WTC11 (cell line): Measurements from ENCODE around the gene FKBP1A. TPM values are rescaled to one million over a fixed set of nuclear protein-coding genes. Genes with fewer than 3 reads are reported as not detected.
A peak's percentile ranks its signal among the peaks of the same experiment; 100 is the strongest.

Experiments
- ATAC-seq: fragments of 200-7000 bp; cut with Tn5 transposase; 2 replicates; pipeline ENCODE4 v1.10.0; 2021; ENCODE audit warnings: mild to moderate bottlenecking, moderate library complexity
- CTCF ChIA-PET: fragments of 300-600 bp; sonication (Branson Sonifier 250); formaldehyde crosslinking; loops from one replicate; lab custom pipeline; 2021; ENCODE audit warnings: antibody characterized with exemption; lab: Charles Lee
- POLR2A ChIA-PET: fragments of 350-600 bp; sonication (Branson Sonifier 250); formaldehyde crosslinking; loops from one replicate; lab custom pipeline; 2021; ENCODE audit warnings: antibody characterized with exemption; lab: Charles Lee
- DNase-seq: peaks from one replicate; pipeline ENCODE4 v3.0.0; 2021; ENCODE audit warnings: low spot score
- H3K27ac Mint-ChIP-seq: 2 replicates; pipeline ENCODE4 v1.8.0; 2021; ENCODE audit warnings: mixed read lengths
- H3K27me3 Mint-ChIP-seq: 2 replicates; pipeline ENCODE4 v1.8.0; 2021; ENCODE audit warnings: low read depth, mild to moderate bottlenecking, moderate library complexity, mixed read lengths
- H3K36me3 Mint-ChIP-seq: 2 replicates; pipeline ENCODE4 v1.8.0; 2021; ENCODE audit warnings: mixed read lengths
- H3K4me1 Mint-ChIP-seq: 2 replicates; pipeline ENCODE4 v1.8.0; 2022; ENCODE audit warnings: mixed read lengths
- H3K4me3 Mint-ChIP-seq: 2 replicates; pipeline ENCODE4 v1.8.0; 2021; ENCODE audit warnings: mild to moderate bottlenecking, moderate library complexity, mixed read lengths
- H3K9me3 Mint-ChIP-seq: 2 replicates; pipeline ENCODE4 v1.8.0; 2021; ENCODE audit warnings: mixed read lengths
- CREB1 ChIP-seq: sonication (generic); formaldehyde crosslinking; IDR thresholded peaks from 2 replicates; pipeline ENCODE4 v1.8.0; 2023; ENCODE audit warnings: mild to moderate bottlenecking, missing genetic modification reagents
- IRF2 ChIP-seq: sonication (generic); formaldehyde crosslinking; IDR thresholded peaks from 2 replicates; pipeline ENCODE4 v1.8.0; 2022; ENCODE audit warnings: low read depth, missing genetic modification reagents, borderline replicate concordance
- NFATC4 ChIP-seq: fragments of 250-450 bp; sonication (Bioruptor Pico); IDR thresholded peaks from 2 replicates; pipeline ENCODE4 v1.9.0; 2021; ENCODE audit warnings: mild to moderate bottlenecking
- NFE2L1 ChIP-seq: sonication (generic); formaldehyde crosslinking; IDR thresholded peaks from 2 replicates; pipeline ENCODE4 v1.8.1; 2023; ENCODE audit warnings: missing genetic modification reagents
- SMAD4 ChIP-seq: sonication (generic); formaldehyde crosslinking; IDR thresholded peaks from 2 replicates; pipeline ENCODE4 v1.8.0; 2022; ENCODE audit warnings: mild to moderate bottlenecking, missing genetic modification reagents
- SP1 ChIP-seq: sonication (generic); formaldehyde crosslinking; conservative IDR thresholded peaks from 2 replicates; pipeline ENCODE4 v1.8.1; 2022; ENCODE audit warnings: missing genetic modification reagents
- ZNF423 ChIP-seq: fragments of 250-450 bp; sonication (Bioruptor Pico); IDR thresholded peaks from 2 replicates; pipeline ENCODE4 v2.1.2; 2022; ENCODE audit warnings: mild to moderate bottlenecking, moderate library complexity
- ZNF671 ChIP-seq: fragments of 250-450 bp; sonication (Bioruptor Pico); IDR thresholded peaks from 2 replicates; pipeline ENCODE4 v1.8.0; 2021; ENCODE audit warnings: mild to moderate bottlenecking
- total RNA-seq: library from RNA; stranded (reverse); gene quantifications from 3 replicates; pipeline ENCODE4 v1.2.3, GENCODE V29; 2021
- TF ChIP-seq, protein P1 (sequence below): sonication (generic); formaldehyde crosslinking; IDR thresholded peaks from 2 replicates; pipeline ENCODE4 v1.8.0; 2023; ENCODE audit warnings: mild to moderate bottlenecking, missing genetic modification reagents
- TF ChIP-seq, protein P2 (sequence below): sonication (generic); formaldehyde crosslinking; IDR thresholded peaks from 2 replicates; pipeline ENCODE4 v1.8.1; 2023; ENCODE audit warnings: mild to moderate bottlenecking, missing genetic modification reagents
- TF ChIP-seq, protein P3 (sequence below): sonication (generic); formaldehyde crosslinking; IDR thresholded peaks from 2 replicates; pipeline ENCODE4 v1.8.1; 2023; ENCODE audit warnings: mild to moderate bottlenecking, missing genetic modification reagents
- TF ChIP-seq, protein P4 (sequence below): sonication (generic); formaldehyde crosslinking; conservative IDR thresholded peaks from 2 replicates; pipeline ENCODE4 v1.8.1; 2023; ENCODE audit warnings: mild to moderate bottlenecking, low read depth, missing genetic modification reagents, moderate library complexity
- TF ChIP-seq, protein P5 (sequence below): sonication (generic); formaldehyde crosslinking; IDR thresholded peaks from 2 replicates; pipeline ENCODE4 v1.8.1; 2023; ENCODE audit warnings: mild to moderate bottlenecking, missing genetic modification reagents, borderline replicate concordance
- TF ChIP-seq, protein P6 (sequence below): sonication (generic); formaldehyde crosslinking; IDR thresholded peaks from 2 replicates; pipeline ENCODE4 v1.8.1; 2022; ENCODE audit warnings: missing genetic modification reagents, borderline replicate concordance

Gene FKBP1A
- total RNA-seq, 1 experiment from 2014 or later = 218 TPM

DNA sequence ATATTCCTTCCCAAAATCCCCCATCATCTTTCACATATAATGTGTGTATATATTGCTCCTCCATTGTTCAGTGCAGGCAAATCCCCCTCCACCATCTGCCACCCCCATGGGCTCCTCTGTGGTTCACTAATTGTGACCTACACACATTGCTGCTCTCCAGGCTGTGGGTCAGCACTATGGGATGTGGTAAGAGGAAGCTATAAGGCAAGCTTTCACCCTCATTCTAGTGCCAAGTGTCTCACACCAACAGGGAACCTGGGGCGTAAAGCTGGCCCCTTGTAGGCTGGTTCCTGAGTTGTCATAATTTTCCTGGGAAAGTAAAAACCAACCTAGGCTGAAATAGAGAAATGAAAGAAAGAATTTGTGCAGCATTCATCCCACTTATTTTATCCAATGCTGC is 16.8 kb downstream of the FKBP1A start:
- DNase-seq (no peak), ATAC-seq (no peak)
- peak overlapping the region; percentile 24; the same call in 1 of the 2 replicates for H3K27ac Mint-ChIP-seq
- ChIA-PET CTCF (interaction anchor here (1.6 kb wide), 1 partner anchor 22 kb away, joined by 5 read pairs; no protein-coding TSS in a partner anchor), POLR2A (no interaction called here)
- H3K4me1 Mint-ChIP-seq = peaks cover 42% of the 10 kb centered on the region
- TF ChIP-seq, protein P1, sequence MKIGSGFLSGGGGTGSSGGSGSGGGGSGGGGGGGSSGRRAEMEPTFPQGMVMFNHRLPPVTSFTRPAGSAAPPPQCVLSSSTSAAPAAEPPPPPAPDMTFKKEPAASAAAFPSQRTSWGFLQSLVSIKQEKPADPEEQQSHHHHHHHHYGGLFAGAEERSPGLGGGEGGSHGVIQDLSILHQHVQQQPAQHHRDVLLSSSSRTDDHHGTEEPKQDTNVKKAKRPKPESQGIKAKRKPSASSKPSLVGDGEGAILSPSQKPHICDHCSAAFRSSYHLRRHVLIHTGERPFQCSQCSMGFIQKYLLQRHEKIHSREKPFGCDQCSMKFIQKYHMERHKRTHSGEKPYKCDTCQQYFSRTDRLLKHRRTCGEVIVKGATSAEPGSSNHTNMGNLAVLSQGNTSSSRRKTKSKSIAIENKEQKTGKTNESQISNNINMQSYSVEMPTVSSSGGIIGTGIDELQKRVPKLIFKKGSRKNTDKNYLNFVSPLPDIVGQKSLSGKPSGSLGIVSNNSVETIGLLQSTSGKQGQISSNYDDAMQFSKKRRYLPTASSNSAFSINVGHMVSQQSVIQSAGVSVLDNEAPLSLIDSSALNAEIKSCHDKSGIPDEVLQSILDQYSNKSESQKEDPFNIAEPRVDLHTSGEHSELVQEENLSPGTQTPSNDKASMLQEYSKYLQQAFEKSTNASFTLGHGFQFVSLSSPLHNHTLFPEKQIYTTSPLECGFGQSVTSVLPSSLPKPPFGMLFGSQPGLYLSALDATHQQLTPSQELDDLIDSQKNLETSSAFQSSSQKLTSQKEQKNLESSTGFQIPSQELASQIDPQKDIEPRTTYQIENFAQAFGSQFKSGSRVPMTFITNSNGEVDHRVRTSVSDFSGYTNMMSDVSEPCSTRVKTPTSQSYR (CRISPR knock-in tag) = no peak
- no peak for TF ChIP-seq SP1 (CRISPR knock-in tag)
- TF ChIP-seq, protein P2, sequence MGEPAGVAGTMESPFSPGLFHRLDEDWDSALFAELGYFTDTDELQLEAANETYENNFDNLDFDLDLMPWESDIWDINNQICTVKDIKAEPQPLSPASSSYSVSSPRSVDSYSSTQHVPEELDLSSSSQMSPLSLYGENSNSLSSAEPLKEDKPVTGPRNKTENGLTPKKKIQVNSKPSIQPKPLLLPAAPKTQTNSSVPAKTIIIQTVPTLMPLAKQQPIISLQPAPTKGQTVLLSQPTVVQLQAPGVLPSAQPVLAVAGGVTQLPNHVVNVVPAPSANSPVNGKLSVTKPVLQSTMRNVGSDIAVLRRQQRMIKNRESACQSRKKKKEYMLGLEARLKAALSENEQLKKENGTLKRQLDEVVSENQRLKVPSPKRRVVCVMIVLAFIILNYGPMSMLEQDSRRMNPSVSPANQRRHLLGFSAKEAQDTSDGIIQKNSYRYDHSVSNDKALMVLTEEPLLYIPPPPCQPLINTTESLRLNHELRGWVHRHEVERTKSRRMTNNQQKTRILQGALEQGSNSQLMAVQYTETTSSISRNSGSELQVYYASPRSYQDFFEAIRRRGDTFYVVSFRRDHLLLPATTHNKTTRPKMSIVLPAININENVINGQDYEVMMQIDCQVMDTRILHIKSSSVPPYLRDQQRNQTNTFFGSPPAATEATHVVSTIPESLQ (CRISPR knock-in tag) = no peak
- no peak for TF ChIP-seq NFE2L1 (CRISPR knock-in tag)
- TF ChIP-seq CREB1 = no peak
- TF ChIP-seq NFATC4 (CRISPR knock-in tag) = no peak
- TF ChIP-seq, protein P3, sequence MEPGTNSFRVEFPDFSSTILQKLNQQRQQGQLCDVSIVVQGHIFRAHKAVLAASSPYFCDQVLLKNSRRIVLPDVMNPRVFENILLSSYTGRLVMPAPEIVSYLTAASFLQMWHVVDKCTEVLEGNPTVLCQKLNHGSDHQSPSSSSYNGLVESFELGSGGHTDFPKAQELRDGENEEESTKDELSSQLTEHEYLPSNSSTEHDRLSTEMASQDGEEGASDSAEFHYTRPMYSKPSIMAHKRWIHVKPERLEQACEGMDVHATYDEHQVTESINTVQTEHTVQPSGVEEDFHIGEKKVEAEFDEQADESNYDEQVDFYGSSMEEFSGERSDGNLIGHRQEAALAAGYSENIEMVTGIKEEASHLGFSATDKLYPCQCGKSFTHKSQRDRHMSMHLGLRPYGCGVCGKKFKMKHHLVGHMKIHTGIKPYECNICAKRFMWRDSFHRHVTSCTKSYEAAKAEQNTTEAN = no peak
- TF ChIP-seq, protein P4, sequence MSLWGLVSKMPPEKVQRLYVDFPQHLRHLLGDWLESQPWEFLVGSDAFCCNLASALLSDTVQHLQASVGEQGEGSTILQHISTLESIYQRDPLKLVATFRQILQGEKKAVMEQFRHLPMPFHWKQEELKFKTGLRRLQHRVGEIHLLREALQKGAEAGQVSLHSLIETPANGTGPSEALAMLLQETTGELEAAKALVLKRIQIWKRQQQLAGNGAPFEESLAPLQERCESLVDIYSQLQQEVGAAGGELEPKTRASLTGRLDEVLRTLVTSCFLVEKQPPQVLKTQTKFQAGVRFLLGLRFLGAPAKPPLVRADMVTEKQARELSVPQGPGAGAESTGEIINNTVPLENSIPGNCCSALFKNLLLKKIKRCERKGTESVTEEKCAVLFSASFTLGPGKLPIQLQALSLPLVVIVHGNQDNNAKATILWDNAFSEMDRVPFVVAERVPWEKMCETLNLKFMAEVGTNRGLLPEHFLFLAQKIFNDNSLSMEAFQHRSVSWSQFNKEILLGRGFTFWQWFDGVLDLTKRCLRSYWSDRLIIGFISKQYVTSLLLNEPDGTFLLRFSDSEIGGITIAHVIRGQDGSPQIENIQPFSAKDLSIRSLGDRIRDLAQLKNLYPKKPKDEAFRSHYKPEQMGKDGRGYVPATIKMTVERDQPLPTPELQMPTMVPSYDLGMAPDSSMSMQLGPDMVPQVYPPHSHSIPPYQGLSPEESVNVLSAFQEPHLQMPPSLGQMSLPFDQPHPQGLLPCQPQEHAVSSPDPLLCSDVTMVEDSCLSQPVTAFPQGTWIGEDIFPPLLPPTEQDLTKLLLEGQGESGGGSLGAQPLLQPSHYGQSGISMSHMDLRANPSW (CRISPR knock-in tag) = no peak
- TF ChIP-seq, protein P5, sequence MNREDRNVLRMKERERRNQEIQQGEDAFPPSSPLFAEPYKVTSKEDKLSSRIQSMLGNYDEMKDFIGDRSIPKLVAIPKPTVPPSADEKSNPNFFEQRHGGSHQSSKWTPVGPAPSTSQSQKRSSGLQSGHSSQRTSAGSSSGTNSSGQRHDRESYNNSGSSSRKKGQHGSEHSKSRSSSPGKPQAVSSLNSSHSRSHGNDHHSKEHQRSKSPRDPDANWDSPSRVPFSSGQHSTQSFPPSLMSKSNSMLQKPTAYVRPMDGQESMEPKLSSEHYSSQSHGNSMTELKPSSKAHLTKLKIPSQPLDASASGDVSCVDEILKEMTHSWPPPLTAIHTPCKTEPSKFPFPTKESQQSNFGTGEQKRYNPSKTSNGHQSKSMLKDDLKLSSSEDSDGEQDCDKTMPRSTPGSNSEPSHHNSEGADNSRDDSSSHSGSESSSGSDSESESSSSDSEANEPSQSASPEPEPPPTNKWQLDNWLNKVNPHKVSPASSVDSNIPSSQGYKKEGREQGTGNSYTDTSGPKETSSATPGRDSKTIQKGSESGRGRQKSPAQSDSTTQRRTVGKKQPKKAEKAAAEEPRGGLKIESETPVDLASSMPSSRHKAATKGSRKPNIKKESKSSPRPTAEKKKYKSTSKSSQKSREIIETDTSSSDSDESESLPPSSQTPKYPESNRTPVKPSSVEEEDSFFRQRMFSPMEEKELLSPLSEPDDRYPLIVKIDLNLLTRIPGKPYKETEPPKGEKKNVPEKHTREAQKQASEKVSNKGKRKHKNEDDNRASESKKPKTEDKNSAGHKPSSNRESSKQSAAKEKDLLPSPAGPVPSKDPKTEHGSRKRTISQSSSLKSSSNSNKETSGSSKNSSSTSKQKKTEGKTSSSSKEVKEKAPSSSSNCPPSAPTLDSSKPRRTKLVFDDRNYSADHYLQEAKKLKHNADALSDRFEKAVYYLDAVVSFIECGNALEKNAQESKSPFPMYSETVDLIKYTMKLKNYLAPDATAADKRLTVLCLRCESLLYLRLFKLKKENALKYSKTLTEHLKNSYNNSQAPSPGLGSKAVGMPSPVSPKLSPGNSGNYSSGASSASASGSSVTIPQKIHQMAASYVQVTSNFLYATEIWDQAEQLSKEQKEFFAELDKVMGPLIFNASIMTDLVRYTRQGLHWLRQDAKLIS (CRISPR knock-in tag) = no peak
- TF ChIP-seq ZNF423 (CRISPR knock-in tag) = no peak
- TF ChIP-seq SMAD4 = no peak
- TF ChIP-seq, protein P6, sequence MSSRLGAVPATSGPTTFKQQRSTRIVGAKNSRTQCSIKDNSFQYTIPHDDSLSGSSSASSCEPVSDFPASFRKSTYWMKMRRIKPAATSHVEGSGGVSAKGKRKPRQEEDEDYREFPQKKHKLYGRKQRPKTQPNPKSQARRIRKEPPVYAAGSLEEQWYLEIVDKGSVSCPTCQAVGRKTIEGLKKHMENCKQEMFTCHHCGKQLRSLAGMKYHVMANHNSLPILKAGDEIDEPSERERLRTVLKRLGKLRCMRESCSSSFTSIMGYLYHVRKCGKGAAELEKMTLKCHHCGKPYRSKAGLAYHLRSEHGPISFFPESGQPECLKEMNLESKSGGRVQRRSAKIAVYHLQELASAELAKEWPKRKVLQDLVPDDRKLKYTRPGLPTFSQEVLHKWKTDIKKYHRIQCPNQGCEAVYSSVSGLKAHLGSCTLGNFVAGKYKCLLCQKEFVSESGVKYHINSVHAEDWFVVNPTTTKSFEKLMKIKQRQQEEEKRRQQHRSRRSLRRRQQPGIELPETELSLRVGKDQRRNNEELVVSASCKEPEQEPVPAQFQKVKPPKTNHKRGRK (CRISPR knock-in tag) = no peak
- TF ChIP-seq ZNF671 = no peak
- no peak for TF ChIP-seq IRF2 (CRISPR knock-in tag)
- H3K36me3 Mint-ChIP-seq = peaks cover 19% of the 10 kb centered on the region; the same call in 1 of the 2 replicates
- H3K4me3 Mint-ChIP-seq = no peak overlapping the region
- H3K27me3 Mint-ChIP-seq = no peaks in the 10 kb centered on the region
- no peaks in the 10 kb centered on the region for H3K9me3 Mint-ChIP-seq
